Activated CD8-positive, alpha-beta memory T cell treated with anti-CD3 and anti-CD28 coated beads for 48 hours (primary cell): Measurements from ENCODE around the gene SCRN2.

Experiments
- DNase-seq, 3 experiments: peaks; one replicate each; pipeline ENCODE4 v3.0.0-alpha.2; 2020; ENCODE audit warnings: low read depth in 2 of 3, low spot score in 2 of 3

Gene SCRN2

DNA sequence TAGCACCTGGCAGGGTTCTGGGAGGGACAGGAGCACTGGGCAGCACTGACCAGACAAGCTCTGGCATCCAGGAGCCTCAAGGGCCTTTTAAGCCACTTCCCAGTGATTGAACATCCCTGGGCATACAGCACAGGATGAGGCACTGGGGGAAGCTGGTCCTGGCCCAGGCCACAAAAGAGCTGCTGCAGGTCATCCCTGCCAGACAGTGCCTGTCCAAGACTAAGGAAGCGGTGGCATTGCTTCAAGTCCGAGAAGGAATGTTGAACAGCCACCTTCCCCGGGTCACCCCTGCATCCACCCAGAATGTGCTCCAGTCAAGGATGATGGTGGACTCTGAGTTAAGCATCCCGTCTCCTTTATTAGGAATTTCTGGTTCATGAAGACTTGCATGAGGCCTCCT, 18.3 kb downstream of the SCRN2 start:
- no peak for DNase-seq

DNA sequence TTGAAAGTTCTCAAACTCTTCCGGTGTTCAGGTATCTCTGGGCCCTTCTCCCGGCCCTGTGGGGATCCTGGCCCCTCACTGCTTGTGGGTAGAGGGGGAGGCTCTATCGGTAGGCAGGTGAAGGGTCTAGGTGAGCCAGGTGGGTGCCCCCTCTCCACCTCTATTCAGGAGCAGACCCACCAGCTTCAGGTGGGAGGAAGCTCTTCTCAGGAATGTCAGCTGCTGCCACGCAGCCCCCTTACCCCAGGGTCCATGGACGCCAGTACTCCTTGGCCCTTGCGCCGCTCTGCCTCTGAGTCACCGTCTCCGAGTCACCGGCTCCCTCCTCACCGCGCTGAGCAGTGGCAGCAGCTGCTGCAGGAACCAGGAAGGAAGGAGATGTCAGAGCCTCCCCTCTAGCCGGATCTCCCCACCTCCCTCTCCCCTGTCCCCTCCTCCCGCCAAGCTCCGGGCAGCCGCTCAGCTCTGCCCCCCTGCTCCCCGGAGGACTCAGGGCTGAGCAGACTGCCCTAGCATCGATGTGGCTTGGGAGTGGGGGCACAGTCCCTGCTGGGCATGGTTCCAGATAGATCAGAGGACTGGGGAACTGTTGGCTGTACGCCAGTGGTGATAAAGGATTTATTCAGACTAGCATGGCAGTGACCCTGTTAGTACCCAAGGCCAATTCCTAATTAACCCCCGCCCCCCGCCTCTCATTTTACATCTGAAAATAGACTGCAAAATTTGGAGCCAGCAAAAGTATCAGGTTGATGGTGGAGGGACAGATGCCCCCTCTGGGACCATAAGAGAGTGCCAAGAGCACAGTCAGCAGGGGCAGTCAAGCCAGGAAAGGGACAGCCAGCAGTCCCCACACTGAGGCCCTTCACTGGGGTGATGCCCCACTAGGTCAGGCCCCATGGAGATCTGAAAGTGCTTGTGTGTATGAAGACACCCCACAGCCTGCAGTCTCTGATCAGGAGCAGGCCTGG, 19.4 kb downstream of the SCRN2 start, which contains the start of gene OSBPL7:
OSBPL7 (minus strand) TSS at position 371 of the 968 bp plus-strand sequence. CDS start 1,516 bp downstream, outside the sequence.
- peak in 2 of 3 experiments; percentile 42 to 56 for DNase-seq

DNA sequence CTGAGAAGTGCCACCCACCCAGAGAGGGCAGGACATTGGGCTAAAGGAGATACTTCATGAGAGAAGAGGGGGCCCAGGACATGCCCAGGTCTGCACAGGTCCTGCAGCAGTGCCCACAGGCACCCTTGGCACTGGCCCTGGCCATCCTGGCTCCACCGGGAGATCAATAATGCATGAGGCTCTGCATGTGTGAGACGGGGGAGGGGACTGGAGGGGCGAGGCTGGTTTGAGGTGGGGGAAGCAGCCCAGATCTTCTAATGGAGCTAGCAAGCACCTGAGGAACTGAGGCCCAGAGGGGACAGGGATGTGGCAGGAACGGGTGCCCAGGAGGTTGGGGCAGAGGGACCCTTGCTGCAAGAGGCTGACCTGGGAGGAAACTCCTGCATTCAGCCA, 20.0 kb downstream of the SCRN2 start:
- DNase-seq = no peak

DNA sequence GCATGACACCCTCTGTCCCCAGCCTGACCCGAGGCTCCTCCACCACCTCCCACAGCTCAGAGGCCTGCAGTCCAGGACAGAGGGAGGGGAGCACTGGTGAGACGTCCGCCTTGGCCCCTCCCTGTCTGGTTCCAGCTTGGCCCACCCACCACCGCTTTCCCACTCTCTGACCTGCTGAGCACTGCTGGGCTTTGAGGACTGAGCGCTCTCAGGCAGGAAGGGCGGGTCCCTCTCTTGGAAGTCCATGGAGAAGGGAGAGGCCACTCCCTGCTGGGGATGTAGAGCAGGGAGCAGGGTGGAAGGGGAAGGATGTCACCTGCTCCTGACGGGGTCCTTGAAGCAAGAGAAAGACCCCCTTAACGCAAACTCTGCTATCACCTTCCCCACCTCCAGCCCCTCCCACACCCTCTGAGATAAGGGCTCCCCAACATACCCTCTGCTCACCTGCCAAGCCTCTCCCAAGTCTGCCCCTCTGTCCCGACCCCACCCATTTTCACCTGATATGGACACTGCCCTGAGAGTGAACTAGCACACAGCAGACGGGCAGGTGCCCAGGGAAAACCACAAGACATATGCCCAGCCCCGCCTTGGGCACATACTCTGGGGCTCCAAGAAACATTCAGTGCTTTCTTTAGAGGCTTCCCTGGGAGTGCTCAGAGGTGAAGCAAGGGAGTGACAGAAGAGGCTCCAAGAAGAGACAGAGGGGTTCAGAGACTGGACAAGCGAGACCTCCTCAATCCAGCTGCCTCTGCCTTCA, 20.9 kb downstream of the SCRN2 start:
- DNase-seq = no peak

DNA sequence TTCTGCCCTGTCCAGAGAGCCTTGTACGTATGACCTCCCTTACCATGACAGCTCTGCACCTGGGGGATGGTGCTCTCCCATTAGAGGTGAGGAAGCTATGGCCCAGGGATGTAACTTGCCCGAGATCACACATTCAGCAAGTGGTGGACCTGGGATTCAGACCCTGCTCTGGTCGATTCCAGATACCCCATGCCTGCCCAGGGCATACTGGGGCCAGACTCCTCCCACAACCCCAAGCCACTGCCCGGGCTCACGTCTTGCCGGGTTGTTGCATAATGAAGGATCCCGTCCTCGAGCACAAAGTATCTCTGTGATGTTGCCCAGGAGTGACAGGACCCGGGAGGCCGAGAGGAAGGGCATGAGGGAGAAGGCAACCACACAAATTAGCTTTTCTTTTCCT, 21.6 kb downstream of the SCRN2 start:
- DNase-seq = no peak

DNA sequence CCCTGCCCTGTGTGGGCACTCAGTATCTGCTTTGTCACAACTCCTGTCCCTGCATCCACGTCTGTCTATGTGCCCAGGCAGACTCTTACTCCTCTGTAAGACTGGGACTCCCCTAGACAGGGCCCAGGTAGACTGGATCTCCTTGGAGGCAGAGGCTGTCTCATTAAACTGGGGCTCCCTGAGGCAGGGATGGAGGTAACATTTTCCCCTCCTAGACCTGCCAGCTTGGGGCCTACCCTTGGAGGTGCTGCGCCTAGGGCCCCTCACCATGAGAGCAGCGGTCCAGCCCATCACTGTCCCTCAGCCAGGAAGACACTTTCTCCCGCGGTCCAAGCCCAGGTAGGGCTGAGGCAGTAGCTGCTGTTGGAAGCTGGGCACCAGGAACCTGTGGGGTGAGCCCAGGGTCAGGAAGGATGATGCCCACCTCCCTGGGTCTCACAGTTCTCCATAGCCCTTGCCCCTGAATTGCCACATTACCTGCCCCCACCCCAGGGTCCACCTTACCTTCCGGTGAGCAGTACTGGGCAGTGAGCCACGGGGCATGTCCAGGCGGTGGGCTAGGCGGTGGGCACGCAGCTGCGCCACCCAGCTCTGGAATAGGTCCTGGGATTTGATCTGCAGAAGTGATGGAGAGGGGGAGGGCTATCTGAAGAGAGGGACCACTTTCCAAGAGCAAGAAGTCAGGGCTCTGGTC, 22.9 kb downstream of the SCRN2 start:
- no peak for DNase-seq

DNA sequence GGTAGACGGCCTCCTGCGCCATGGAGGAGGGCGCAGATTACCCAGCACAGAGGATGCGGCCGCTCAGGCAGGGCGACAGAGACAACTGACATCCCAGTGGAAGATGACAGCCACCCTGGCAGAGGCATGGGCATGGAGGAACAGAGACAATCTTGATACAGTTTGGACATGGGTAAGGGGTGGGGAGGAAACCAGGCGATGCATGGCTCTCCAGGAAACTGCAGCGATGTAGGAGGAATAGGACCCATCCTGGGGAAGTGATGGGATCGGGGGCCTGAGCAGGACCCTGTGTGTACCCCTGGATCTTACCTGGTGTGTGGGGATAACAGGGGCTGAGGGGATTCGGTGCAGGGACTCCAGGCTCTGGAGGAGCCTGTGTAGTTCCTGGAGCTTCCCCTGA, 24.1 kb downstream of the SCRN2 start:
- no peak for DNase-seq

DNA sequence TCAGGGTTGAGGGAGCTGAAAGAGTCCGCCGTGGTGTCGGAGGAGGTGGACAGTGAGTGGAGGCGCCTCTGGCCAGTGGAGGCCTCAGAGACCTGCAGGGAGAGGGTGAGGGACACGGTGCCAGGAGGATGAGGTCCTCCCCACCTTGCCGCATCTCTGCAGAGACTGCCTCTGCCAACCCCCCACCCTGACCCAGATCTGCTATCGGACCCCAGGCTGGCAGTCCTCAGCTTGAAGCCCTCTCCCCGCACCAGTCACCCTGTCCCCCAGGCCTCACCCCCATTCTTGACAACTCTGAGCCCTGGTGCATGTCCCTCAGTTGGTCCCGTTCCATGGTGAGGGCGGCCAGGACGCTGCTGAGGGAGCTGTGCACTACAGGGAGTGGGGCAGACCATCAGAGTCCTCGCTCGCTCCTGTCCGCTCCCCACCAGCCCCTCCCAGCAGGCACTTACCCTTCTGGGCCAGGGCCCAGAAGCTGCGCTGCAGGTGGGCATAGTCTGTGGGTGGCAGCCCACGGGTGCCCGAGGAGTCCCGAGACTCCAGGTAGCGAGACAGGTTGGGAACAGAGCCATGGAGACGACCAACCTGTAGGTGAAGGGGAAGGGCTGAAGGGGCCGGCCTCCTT, 24.9 kb downstream of the SCRN2 start:
- DNase-seq = no peak

DNA sequence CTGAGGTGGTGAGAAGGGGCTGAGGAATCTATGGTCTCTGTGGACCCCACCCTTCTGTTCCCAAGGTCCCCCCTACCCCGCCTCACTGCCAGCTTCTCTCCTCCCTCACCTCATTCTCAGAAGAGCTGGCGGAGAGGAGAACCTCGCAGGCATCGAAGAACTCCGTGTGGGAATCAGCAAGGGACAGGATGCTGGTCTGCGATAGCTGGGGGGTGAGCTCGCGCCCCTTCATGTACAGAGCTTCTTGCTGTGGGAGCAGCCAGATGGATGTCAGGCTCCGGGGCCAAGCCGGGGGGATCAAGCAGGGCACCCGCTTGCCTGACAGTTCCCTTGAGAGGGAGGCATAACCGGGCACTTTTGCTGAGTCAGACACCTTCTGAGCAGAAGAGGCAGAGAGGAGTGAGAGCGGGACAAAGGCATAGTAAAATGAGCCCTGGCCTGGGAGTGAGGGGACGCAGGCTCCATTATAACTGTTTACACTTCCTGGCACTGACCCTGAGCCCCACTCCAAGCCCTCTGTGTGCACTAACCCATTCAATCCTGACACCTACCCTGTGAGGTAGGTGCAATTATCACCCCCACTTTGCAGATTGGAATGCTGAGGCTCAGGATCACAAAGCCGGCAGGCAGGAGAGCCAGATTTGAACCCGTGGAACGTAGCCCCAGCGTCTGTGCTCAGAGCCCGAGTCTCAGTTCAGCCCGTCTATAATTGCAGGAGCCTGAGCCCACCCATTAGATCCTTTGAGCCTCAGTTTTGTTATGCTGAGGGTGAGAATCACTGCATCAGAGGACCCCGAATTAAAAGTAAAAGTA, 25.8 kb downstream of the SCRN2 start:
- no peak for DNase-seq

DNA sequence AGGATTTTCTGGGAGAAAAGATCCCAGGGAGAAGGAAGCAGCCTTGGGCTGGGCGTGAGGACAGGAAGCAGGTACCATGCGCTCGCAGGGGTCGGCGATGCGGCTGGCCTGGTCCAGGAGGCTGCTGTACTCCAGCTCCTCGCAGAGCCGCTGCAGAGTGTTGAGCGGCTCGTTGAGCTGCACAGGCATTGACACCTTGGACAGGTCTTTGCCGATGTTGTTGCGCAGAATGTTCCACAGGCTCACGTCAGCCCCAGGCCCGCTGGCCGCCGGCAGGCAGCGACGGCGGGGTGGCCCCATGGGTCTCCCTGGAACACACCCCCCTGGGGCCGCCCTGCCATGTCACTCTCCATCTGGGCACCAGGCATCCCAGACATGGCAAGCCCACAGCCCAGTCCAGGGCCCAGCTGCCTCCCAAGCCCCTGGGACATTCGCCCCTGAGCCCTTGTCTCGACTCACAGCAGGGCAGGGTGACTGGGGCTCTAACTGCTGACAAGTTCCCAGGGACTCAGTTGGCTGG, 27.5 kb downstream of the SCRN2 start:
- no peak for DNase-seq

DNA sequence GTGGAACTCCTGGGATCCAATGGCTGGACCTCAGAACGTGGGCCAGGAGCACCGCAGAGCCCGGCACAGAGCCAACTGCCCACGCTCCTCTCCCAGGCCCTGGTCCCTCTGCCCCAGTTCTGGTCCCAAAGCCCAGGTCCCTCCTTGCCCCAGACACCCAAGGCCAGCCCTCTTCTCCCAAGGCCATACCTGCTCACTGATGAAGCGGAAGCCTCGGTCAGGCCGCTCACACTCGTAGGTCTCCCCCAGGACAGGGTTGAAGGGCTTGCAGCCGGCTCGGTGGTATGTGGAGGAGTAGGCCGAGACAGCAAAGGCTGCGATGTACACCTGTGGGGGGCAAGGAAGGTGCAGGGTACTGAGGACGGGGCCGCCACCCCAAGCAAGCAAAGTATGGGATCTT, 28.0 kb downstream of the SCRN2 start:
- no peak for DNase-seq

DNA sequence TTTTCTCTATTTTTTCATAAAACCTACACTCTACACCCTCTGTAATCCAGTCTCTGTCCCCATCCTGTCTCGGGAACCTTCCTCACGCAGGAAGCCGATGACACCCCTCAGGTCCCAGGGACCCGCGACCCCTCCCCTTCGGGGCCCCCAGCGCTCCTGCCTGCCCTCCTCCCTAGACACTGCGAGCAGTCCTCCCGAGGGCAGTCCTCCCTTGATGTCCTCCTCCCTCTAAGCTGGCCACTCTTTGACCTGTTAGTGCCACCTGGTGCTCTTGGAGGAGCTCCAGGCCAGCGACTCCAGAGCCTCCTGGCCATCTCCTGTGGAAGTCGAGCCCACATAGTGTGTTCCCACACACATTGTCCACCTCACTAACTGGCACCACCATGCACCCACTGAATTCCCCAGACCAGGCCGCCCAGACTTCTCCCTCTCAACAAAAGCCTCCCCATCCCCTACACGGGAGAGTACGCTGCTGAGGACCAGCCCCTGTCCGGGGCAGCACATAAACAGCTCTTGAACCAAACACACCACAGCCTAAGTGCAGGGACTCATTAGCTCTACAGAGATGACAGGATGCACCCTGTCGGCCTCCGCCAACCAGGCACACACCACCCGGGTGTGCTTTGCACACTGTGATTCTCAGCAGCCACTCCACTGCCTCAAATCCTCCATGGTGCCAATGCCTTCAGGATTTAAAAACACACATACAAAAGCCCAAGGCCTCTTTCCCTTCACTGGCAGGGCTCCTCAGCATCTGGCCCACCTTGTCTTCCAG, 28.7 kb downstream of the SCRN2 start:
- DNase-seq = no peak

DNA sequence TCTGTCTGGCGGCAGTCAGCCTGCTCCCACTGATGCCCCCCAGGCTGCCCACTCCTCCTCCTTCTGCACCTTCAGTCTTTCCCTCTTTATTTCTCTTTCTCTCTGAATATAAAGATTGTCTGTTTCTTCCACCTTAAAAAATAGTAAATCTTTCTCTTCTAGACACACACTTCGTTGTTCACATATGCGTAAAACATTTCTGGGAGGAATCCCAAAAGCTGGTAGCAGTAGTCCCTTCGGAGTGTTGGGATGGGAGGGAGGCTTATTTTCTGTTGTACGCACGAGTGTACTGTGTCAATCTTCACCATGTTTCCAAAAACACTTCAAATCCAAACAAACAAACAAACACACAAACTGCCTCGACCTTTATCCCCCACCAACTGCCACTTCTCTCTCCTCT, 29.4 kb downstream of the SCRN2 start:
- DNase-seq = no peak

DNA sequence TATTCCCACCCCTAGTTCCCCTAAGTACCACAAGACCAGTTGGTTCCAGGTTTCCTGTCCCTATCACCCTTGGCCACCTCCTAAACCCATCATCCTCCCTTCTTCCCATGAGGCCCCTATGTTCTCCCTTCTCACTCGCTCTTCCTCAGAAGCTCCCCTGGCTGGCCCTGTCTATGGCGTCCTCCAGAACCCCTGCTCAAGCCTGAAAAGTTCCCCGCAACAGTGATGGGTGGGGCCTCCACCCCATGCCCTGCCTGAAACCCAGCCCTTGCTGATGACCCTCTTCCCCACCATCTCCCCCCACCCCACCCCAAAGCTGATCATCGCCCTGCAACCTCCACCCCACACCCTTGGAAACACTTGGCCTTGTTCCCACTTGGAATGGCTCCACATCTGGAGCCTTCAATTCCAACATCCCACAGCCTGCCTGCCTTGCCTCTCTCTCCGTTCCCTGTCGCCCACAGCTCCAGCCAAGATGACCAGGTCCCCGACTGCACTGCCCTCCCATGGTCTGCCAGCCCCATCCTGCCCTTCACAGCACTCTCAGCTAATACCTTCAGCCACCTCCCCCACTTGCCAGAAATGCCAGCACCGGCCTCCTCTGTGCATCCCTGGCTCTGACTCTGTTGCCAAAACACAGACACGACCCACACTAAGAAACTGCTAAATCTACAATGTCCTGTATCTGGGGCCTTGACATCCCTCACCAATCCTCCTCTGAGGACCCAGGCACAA, 30.0 kb downstream of the SCRN2 start:
- DNase-seq = no peak

DNA sequence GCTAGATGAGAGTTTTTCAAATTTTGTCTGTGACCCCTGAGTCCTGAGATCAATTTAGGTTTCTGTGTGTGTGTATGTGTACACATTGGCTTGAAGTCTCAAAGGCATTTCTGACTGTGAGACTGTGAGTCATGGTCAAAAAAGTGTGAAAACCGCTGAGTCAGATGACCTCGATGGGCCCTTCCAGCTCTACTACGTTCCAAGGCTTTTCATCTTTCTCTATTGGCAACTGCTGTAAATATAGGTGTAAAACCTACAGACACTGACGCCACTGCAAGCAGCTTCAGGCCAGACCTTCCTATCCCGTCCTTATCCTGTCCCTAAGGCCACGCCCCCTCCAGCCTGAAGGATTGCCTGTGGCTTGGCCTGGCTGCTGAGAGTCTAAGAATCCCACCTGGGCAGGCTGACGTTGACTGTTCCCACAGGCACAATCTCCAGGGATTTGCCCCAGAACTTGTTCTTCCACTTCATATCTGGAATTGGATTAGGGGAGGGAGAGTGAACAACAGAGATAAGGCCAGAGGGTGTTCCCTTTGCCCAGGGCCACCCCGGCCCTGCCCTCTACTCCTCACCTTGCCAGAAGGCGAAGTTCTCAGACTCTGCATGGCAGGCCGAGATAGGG, 30.8 kb downstream of the SCRN2 start:
- DNase-seq = no peak

DNA sequence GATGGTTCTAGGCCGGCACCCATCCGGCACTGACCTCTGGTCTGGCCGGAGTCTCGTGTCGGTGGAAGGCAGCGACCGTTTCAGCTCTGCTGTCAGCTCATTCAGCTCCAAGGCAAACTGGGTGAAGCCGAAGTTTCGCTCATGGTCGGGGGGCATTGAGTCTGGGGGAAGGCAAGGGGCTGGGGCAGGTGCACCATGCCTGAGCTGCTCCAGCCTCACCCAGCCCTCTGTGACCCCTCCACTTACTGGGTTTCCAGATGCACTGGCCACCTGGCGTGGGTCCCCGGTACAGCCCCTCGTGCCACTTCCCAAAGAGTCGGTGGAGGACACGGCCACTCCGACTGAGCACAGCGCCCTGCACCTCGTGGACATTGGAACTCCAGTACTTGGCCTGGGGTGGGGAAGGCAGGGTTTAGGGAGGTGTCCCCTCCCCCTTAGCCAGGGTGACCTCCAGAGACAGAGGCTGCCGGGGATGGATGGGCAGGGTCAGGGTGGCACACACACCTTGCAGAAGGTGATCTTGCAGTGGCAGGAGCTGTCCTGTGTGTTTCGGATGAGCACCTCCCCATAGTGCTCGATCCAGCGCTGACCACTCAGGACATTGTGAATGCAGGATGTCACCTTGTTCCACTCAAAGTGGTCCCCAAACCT, 32.1 kb downstream of the SCRN2 start:
- no peak for DNase-seq

DNA sequence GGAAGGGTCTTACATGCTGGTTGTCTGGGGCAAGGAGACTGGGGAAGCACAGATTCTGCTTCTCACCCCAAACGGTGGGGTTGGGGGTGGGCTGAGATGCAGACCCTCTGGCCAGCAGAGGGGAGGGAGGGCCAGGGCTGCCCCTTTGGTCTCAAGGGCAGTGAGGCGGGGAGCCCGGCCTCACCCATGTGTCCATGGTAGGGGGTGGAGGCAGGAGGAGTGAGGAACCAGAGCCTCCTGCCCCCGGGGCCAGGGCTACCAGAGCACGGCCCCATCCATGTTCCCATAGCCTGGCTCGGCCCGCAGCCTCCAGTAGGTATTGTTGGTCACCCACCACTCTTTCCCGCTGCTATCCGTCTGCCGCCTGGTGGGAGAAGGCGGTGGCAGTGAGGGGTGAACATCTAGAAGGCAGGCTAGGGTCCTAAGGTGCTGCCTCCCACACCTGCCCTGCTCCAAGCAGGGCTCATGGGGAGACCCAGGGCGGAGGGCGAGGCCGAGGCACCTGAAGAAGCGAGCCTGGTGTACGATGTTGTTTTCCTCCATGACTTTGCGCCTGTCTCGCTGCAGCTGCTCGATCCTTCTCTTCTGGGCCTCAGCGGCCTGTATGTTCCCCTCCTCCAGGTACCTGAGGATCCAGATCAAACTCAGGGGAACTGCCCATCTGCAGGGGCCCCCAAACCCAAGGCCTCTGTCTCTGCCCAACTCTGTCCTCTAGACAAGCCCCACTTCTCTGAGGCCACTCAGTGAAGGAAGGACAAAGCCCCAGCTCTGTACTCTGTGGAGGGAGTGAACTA, 32.8 kb downstream of the SCRN2 start:
- DNase-seq = no peak
